K562 (cell line): ENCODE data around the gene SLC35E3. TPM values are rescaled to one million over a fixed set of nuclear protein-coding genes. Genes with fewer than 3 reads are reported as not detected.

Experiments used
- CXXC5 ChIP-seq: fragments of 250-450 bp; sonication (Bioruptor Pico); IDR thresholded peaks from 2 replicates; pipeline ENCODE4 v1.8.0; 2022; ENCODE audit warnings: inconsistent platforms, mild to moderate bottlenecking, moderate library complexity
- ETS2 ChIP-seq: IDR thresholded peaks from 2 replicates; pipeline ENCODE4 v1.6.1; 2016; ENCODE audit warnings: borderline replicate concordance, missing genetic modification characterization, mild to moderate bottlenecking, moderate library complexity, missing compliant biosample characterization; ENCODE audit not compliant: poor library complexity, severe bottlenecking
- MECOM ChIP-seq: fragments of 250-450 bp; sonication (Bioruptor Pico); IDR thresholded peaks from 2 replicates; pipeline ENCODE4 v1.8.0; 2022; ENCODE audit warnings: inconsistent platforms
- MLLT1 ChIP-seq, 2 experiments: fragments of 450-650 bp; IDR thresholded peaks; 2 replicates each; pipeline ENCODE4 v1.6.1; 2016
- NR2F6 ChIP-seq: fragments of 450-650 bp; formaldehyde crosslinking; IDR thresholded peaks from 2 replicates; pipeline ENCODE4 v1.4.0; 2020; ENCODE audit warnings: mild to moderate bottlenecking
- PHB ChIP-seq: fragments of 250-450 bp; sonication (Bioruptor Pico); IDR thresholded peaks from 2 replicates; pipeline ENCODE4 v1.5.0; 2021
- TAL1 ChIP-seq: fragments of 450-650 bp; IDR thresholded peaks from 2 replicates; pipeline ENCODE4 v1.6.1; 2016; ENCODE audit warnings: mild to moderate bottlenecking
- TBL1XR1 ChIP-seq, 2 experiments: IDR thresholded peaks; 2 replicates each; pipeline ENCODE4 v1.6.1; 2012; ENCODE audit warnings: improper control_type of control experiment in 2 of 2, low read length in 2 of 2, mild to moderate bottlenecking in 1 of 2
- ZEB2 ChIP-seq: fragments of 450-650 bp; IDR thresholded peaks from 2 replicates; pipeline ENCODE4 v1.6.1; 2016
- ZNF165 ChIP-seq: fragments of 250-450 bp; sonication (Bioruptor Pico); IDR thresholded peaks from 2 replicates; pipeline ENCODE4 v1.4.0; 2020; ENCODE audit warnings: borderline replicate concordance
- ZNF445 ChIP-seq: fragments of 250-450 bp; sonication (Bioruptor Pico); IDR thresholded peaks from 2 replicates; pipeline ENCODE4 v1.4.0; 2020; ENCODE audit warnings: low read depth, mild to moderate bottlenecking, moderate library complexity
- polyA plus RNA-seq, 8 experiments: library from polyadenylated mRNA; depleted of rRNA in 4 of 8; stranded (reverse) in 5 of 8; unstranded in 3 of 8; fragments of >200 nt; fragmentation: Nextera tagmentation in 2 of 8; fragmentation: Illumina TruSeq in 1 of 8; extraction: Ambion mirVana in 2 of 8; extraction: Trizol in 1 of 8; gene quantifications; 2 replicates each; pipeline versions ENCODE4 v1.2.1 to v1.2.3, GENCODE V29; 2011 to 2014; ENCODE audit warnings: inconsistent platforms in 1 of 8, missing spikeins in 1 of 8
- total RNA-seq, 7 experiments: library from RNA; depleted of rRNA in 6 of 7; stranded (reverse); fragments of >200 nt in 6 of 7; fragmentation: Illumina TruSeq in 2 of 7; extraction: Trizol in 2 of 7; gene quantifications; 2 replicates each; pipeline versions ENCODE4 v1.2.1 to v1.2.3, GENCODE V29; 2011 to 2021; ENCODE audit warnings: low replicate concordance in 1 of 7
- TF ChIP-seq, protein P1 (sequence below), 2 experiments: fragments of 450-650 bp; IDR thresholded peaks; 2 replicates each; pipeline ENCODE4 v1.6.1; 2016; ENCODE audit warnings: mild to moderate bottlenecking in 2 of 2, borderline replicate concordance in 1 of 2, low read depth in 1 of 2, moderate library complexity in 1 of 2
- TF ChIP-seq, protein P2 (sequence below): fragments of 450-650 bp; IDR thresholded peaks from 2 replicates; pipeline ENCODE4 v1.6.1; 2016; ENCODE audit warnings: borderline replicate concordance
- TF ChIP-seq, protein P3 (sequence below): fragments of 450-650 bp; formaldehyde crosslinking; IDR thresholded peaks from 2 replicates; pipeline ENCODE4 v1.4.0; 2020; ENCODE audit warnings: mild to moderate bottlenecking, mixed read lengths

SLC35E3 gene
- total and polyA plus RNA-seq, 9 of the 15 experiments (the other 6 are each of a cell fraction or from before 2014, with no cell fraction given), result 1.2 to 5.9 (median 3.8) TPM

DNA sequence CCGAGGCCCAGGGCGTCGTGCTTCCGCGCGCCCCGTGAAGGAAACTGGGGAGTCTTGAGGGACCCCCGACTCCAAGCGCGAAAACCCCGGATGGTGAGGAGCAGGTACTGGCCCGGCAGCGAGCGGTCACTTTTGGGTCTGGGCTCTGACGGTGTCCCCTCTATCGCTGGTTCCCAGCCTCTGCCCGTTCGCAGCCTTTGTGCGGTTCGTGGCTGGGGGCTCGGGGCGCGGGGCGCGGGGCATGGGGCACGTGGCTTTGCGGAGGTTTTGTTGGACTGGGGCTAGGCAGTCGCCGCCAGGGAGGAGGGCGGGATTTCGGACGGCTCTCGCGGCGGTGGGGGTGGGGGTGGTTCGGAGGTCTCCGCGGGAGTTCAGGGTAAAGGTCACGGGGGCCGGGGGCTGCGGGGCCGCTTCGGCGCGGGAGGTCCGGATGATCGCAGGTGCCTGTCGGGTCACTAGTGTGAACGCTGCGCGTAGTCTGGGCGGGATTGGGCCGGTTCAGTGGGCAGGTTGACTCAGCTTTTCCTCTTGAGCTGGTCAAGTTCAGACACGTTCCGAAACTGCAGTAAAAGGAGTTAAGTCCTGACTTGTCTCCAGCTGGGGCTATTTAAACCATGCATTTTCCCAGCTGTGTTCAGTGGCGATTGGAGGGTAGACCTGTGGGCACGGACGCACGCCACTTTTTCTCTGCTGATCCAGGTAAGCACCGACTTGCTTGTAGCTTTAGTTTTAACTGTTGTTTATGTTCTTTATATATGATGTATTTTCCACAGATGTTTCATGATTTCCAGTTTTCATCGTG, 62.6 kb downstream of the SLC35E3 start (continued):
- TF ChIP-seq, protein P1, sequence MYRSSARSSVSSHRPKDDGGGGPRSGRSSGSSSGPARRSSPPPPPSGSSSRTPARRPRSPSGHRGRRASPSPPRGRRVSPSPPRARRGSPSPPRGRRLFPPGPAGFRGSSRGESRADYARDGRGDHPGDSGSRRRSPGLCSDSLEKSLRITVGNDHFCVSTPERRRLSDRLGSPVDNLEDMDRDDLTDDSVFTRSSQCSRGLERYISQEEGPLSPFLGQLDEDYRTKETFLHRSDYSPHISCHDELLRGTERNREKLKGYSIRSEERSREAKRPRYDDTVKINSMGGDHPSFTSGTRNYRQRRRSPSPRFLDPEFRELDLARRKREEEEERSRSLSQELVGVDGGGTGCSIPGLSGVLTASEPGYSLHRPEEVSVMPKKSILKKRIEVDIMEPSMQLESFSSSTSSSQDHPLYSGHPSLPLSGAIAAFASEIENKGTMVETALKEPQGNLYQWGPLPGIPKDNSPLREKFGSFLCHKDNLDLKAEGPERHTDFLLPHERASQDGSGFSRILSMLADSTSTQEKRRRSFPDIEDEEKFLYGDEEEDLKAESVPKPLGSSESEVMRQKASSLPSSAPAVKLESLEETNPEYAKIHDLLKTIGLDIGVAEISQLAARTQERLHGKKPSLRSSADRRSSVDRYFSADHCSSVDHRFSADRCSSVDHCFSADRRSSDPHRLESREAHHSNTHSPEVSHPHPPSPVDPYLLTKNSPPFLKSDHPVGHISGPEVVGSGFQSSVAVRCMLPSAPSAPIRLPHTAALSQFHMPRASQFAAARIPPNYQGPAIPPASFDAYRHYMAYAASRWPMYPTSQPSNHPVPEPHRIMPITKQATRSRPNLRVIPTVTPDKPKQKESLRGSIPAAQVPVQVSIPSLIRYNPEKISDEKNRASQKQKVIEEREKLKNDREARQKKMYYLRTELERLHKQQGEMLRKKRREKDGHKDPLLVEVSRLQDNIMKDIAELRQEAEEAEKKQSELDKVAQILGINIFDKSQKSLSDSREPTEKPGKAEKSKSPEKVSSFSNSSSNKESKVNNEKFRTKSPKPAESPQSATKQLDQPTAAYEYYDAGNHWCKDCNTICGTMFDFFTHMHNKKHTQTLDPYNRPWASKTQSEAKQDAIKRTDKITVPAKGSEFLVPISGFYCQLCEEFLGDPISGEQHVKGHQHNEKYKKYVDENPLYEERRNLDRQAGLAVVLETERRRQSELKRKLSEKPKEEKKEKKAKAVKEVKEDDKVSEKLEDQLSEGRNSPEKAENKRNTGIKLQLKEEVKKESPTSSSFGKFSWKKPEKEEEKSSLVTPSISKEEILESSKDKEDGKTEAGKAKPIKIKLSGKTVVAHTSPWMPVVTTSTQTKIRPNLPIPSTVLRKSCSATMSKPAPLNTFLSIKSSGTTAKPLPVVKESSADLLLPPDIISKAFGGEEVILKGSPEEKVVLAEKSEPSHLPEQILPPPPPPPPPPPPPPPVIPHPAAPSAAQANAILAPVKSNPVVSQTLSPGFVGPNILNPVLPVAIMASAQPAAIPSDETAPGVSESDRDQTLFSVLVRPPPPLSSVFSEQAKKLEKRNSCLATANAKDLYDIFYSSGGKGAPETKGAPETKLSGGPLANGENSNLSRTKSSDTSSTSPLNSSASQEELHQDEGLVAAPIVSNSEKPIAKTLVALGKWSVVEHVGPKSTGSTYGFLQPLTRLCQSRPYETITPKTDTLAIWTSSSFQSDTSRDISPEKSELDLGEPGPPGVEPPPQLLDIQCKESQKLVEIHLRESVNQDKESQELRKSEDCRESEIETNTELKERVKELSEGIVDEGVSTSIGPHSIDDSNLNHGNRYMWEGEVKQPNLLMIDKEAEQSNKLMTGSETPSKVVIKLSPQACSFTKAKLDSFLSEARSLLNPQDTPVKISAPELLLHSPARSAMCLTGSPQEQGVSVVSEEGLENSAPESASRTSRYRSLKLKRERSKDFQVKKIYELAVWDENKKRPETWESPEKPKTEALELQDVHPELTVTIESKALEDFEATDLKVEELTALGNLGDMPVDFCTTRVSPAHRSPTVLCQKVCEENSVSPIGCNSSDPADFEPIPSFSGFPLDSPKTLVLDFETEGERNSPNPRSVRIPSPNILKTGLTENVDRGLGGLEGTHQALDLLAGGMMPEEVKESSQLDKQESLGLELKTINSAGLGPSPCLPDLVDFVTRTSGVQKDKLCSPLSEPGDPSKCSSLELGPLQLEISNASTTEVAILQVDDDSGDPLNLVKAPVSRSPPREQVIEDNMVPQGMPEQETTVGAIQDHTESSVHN (IDR thresholded peaks at IDR 0.05; ENCODE audit: borderline replicate concordance in 1 of 2, low read depth in 1 of 2), result 0 out of 4 replicates have a peak, but pooled peaks of 1 of the 2 experiments have one; percentile 53
- no peak for TF ChIP-seq MECOM (CRISPR knock-in tag)
- TF ChIP-seq ZNF445 (CRISPR knock-in tag), result no peak
- TF ChIP-seq CXXC5, result peak; percentile 11
- TF ChIP-seq, protein P2, sequence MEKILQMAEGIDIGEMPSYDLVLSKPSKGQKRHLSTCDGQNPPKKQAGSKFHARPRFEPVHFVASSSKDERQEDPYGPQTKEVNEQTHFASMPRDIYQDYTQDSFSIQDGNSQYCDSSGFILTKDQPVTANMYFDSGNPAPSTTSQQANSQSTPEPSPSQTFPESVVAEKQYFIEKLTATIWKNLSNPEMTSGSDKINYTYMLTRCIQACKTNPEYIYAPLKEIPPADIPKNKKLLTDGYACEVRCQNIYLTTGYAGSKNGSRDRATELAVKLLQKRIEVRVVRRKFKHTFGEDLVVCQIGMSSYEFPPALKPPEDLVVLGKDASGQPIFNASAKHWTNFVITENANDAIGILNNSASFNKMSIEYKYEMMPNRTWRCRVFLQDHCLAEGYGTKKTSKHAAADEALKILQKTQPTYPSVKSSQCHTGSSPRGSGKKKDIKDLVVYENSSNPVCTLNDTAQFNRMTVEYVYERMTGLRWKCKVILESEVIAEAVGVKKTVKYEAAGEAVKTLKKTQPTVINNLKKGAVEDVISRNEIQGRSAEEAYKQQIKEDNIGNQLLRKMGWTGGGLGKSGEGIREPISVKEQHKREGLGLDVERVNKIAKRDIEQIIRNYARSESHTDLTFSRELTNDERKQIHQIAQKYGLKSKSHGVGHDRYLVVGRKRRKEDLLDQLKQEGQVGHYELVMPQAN, result peak; percentile 84
- TF ChIP-seq TAL1, result no peak
- TF ChIP-seq, protein P3, sequence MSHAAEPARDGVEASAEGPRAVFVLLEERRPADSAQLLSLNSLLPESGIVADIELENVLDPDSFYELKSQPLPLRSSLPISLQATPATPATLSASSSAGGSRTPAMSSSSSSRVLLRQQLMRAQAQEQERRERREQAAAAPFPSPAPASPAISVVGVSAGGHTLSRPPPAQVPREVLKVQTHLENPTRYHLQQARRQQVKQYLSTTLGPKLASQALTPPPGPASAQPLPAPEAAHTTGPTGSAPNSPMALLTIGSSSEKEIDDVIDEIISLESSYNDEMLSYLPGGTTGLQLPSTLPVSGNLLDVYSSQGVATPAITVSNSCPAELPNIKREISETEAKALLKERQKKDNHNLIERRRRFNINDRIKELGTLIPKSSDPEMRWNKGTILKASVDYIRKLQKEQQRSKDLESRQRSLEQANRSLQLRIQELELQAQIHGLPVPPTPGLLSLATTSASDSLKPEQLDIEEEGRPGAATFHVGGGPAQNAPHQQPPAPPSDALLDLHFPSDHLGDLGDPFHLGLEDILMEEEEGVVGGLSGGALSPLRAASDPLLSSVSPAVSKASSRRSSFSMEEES (CRISPR knock-in tag), result no peak
- TF ChIP-seq TBL1XR1 (IDR thresholded peaks at IDR 0.05; ENCODE audit: low read length in 2 of 2), result no peak
- no peak for TF ChIP-seq ETS2
- TF ChIP-seq MLLT1 (IDR thresholded peaks at IDR 0.05), result 0 out of 4 replicates have a peak, but pooled peaks of 1 of the 2 experiments have one; percentile 27
- TF ChIP-seq NR2F6, result no peak
- TF ChIP-seq ZEB2, result no peak
- no peak for TF ChIP-seq ZNF165 (CRISPR knock-in tag)
- no peak for TF ChIP-seq PHB (CRISPR knock-in tag)
